Activated CD4-positive, alpha-beta T cell treated with anti-CD3 and anti-CD28 coated beads, Interleukin-2, amount 50 U/mL, for 24 hours (primary cell): Measurements from ENCODE around the gene HDLBP.
"Not testable (repeated sequence)": the region's sequence is repeated elsewhere in the genome, so short reads cannot be mapped to it uniquely, and the experiment has no call there.

Experiments used
- DNase-seq, 2 donors: peaks; one replicate each; pipeline ENCODE4 v3.0.0-alpha.2; 2020; ENCODE audit warnings: low read depth in 1 of 2, low spot score in 1 of 2

Gene HDLBP

GRCh38 chr2:241279828-241280227 lies 35.6 kb downstream of the HDLBP start:
- DNase-seq = no peak

GRCh38 chr2:241279413-241279812 lies 36.1 kb downstream of the HDLBP start:
- no peak for DNase-seq

GRCh38 chr2:241278306-241278705 lies 37.2 kb downstream of the HDLBP start:
- not testable (repeated sequence) for DNase-seq

- DNase-seq = no peak
Observed at GRCh38 chr2:241275910-241276309, 39.6 kb downstream of the HDLBP start.

GRCh38 chr2:241275504-241275903 lies 40.0 kb downstream of the HDLBP start:
- DNase-seq = no peak

- DNase-seq = no peak
Observed at GRCh38 chr2:241274127-241274526, 41.3 kb downstream of the HDLBP start.

GRCh38 chr2:241273210-241274020 lies 42.1 kb downstream of the HDLBP start:
- no peak for DNase-seq

GRCh38 chr2:241272303-241273209 lies 42.9 kb downstream of the HDLBP start:
- peak in 1 of 2 donors; percentile 4 for DNase-seq

GRCh38 chr2:241271706-241272302 lies 43.7 kb downstream of the HDLBP start:
- peak; percentile 30 to 45 for DNase-seq

GRCh38 chr2:241270531-241270930 lies 44.9 kb downstream of the HDLBP start:
- no peak for DNase-seq

GRCh38 chr2:241269707-241270520 lies 45.6 kb downstream of the HDLBP start:
- DNase-seq = no peak

- no peak for DNase-seq
Observed at GRCh38 chr2:241268716-241269445, 46.6 kb downstream of the HDLBP start.

- DNase-seq = no peak
Observed at GRCh38 chr2:241268306-241268705, 47.2 kb downstream of the HDLBP start.

- DNase-seq = no peak
Observed at GRCh38 chr2:241267249-241268067, 48.0 kb downstream of the HDLBP start.

- no peak for DNase-seq
Observed at GRCh38 chr2:241265506-241265905, 50.0 kb downstream of the HDLBP start.

- no peak for DNase-seq
Observed at GRCh38 chr2:241263061-241263460, 52.4 kb downstream of the HDLBP start.

GRCh38 chr2:241261628-241262027 lies 53.8 kb downstream of the HDLBP start:
- no peak for DNase-seq

GRCh38 chr2:241260911-241261310 lies 54.6 kb downstream of the HDLBP start:
- no peak for DNase-seq
